ENCODE results near the gene ICA1L. TPM values are rescaled to one million over a fixed set of nuclear protein-coding genes. Genes with fewer than 3 reads are reported as not detected.

The ICA1L gene
- total RNA-seq, 1 donor from 2014 or later: 12.0 TPM

DNA sequence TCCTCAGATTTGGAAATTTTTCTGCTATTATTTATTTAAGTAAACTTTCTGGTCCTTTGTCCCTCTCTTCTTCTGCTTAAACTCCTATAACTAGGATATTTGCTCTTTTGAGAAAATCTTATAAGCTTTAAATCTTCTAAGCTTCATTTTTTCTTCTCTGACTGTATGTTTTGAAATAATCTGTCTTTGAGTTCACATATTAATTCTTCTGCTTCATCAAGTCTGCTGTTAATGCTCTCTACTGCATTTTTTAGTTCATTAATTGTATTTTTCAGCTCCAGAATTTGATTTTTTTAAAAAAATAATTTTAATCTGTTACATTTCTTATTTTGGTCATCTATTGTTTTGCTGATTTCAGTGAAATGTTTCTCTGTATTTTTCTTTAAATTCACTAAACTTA, 28.9 kb downstream of the ICA1L start:
- Mint-ChIP-seq H3K36me3 (ENCODE audit: unreplicated experiment) (peaks cover 22% of the 10 kb centered on the region), H3K9me3 (ENCODE audit: unreplicated experiment) (no peaks in the 10 kb centered on the region), H3K27ac (ENCODE audit: unreplicated experiment) (no peak overlapping the region), H3K27me3 (ENCODE audit: unreplicated experiment) (no peaks in the 10 kb centered on the region), H3K4me1 (ENCODE audit: low read depth, unreplicated experiment) (no peaks in the 10 kb centered on the region), H3K4me3 (ENCODE audit: unreplicated experiment) (no peak overlapping the region)
- no peak for DNase-seq
- TF ChIP-seq, protein P1, sequence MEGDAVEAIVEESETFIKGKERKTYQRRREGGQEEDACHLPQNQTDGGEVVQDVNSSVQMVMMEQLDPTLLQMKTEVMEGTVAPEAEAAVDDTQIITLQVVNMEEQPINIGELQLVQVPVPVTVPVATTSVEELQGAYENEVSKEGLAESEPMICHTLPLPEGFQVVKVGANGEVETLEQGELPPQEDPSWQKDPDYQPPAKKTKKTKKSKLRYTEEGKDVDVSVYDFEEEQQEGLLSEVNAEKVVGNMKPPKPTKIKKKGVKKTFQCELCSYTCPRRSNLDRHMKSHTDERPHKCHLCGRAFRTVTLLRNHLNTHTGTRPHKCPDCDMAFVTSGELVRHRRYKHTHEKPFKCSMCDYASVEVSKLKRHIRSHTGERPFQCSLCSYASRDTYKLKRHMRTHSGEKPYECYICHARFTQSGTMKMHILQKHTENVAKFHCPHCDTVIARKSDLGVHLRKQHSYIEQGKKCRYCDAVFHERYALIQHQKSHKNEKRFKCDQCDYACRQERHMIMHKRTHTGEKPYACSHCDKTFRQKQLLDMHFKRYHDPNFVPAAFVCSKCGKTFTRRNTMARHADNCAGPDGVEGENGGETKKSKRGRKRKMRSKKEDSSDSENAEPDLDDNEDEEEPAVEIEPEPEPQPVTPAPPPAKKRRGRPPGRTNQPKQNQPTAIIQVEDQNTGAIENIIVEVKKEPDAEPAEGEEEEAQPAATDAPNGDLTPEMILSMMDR (IDR thresholded peaks at IDR 0.05; ENCODE audit: partially characterized antibody, unreplicated experiment): no peak

DNA sequence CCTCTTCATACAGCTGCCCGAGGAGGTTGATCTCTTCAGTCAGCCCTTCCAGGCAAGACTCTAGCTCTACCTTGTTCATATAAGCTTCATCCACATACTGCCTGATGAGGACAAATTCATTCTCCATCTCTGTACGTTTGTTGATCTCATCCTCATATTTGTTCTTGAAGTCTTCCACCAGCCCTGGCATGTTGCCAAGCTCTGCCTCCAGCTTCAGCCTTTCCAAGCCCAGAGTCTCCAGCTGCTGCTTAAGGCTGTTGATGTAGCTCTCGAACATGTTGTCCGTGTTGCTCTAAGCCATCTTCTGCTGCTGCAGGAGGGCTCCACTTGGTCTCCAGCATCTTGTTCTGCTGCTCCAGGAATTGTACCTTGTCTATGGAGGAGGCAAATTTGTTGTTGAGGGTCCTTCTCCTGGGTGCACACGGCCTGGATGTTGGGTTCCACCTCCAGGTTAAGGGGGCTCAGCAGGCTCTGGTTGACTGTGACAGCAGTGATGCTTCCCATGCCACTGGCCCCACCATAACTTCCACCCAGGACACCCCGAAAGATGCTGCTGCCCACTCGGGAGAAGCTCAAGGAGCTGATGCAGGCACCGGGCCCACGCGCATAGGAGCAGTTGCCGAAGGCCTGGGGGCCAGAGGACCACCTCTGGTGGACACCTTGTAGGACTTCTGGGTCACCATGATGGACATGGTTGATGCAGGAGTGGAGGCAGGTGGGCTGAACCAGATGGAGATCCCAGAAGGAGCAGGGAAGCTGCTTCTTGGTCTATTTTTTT, 30.3 kb downstream of the ICA1L start:
- Mint-ChIP-seq H3K27ac (ENCODE audit: unreplicated experiment) (no peak overlapping the region), H3K36me3 (ENCODE audit: unreplicated experiment) (peaks cover 27% of the 10 kb centered on the region), H3K9me3 (ENCODE audit: unreplicated experiment) (no peaks in the 10 kb centered on the region), H3K4me1 (ENCODE audit: low read depth, unreplicated experiment) (no peaks in the 10 kb centered on the region), H3K4me3 (ENCODE audit: unreplicated experiment) (no peak overlapping the region), H3K27me3 (ENCODE audit: unreplicated experiment) (no peaks in the 10 kb centered on the region)
- TF ChIP-seq, protein P1 (IDR thresholded peaks at IDR 0.05; ENCODE audit: partially characterized antibody, unreplicated experiment): no peak
- DNase-seq: no peak

DNA sequence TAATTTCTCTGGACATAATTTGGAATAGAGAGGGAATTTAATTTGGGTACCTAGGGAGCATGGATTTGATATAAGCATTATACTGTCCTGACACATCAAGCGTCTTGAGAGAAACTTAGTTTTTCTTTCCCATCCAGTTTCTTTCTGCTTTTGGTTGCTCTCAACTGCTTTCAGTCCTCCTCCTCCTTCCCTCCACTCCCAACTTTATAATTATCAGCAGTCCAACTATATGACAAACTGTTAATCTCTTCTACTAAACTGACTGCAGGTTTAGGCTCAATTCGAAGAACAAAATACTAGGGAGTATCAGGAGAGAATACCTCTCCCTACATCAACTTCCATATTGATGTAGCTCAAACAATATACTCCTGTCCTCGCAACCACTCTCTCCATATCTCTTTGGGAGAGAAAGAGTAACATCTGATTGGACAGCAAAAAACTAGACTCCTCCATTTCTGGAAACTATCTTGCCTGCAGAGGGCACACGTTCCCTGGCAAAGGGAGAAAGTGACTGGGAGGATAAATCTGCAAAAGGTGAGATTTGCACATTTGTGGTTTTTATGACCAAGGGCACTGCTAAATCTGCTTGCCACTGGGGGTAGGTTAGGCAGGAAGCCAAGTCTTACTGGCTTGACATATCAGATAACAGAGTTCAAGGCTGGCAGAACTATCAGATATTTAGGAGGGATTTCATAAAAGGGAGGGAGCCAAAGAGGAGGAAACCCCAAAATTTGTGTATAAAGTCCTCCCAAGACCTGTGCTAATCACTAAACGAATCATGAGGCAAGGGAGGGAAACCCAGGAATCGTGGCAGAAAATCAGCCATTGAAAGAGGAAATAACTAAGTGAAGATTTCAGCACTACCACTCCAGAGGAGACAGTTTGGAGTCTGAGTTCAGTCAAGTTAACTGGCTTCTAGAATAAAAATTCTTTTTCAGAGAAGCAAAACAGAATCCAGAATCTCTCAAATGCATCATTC, 40.0 kb downstream of the ICA1L start:
- DNase-seq: peak; percentile 29
- no peaks in the 10 kb centered on the region for H3K4me1 Mint-ChIP-seq (ENCODE audit: low read depth, unreplicated experiment)
- H3K27ac Mint-ChIP-seq (ENCODE audit: unreplicated experiment): no peak overlapping the region
- H3K27me3 Mint-ChIP-seq (ENCODE audit: unreplicated experiment): no peaks in the 10 kb centered on the region
- no peak overlapping the region for H3K4me3 Mint-ChIP-seq (ENCODE audit: unreplicated experiment)
- H3K36me3 Mint-ChIP-seq (ENCODE audit: unreplicated experiment): no peaks in the 10 kb centered on the region
- TF ChIP-seq, protein P1 (IDR thresholded peaks at IDR 0.05; ENCODE audit: partially characterized antibody, unreplicated experiment): no peak
- no peaks in the 10 kb centered on the region for H3K9me3 Mint-ChIP-seq (ENCODE audit: unreplicated experiment)

DNA sequence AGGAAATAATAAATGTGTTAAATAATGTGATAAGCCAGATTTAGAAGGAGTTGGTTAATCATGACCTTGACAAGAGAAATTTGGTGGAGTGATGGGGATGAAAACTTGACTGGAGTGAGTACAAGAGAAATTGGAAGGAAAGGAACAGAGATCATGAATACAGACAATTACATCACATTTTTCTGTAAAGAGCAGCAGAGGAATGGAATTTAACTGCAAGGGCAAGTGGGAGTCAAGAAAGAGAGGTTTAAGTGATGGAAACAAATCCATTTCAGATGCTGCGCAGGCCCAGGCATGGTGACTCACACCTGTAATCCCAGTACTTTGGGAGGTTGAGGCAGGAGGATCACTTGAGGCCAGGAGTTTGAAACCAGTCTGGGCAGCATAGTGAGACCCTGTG, 46.7 kb downstream of the ICA1L start:
- H3K4me3 Mint-ChIP-seq (ENCODE audit: unreplicated experiment): no peak overlapping the region
- H3K9me3 Mint-ChIP-seq (ENCODE audit: unreplicated experiment): no peaks in the 10 kb centered on the region
- H3K4me1 Mint-ChIP-seq (ENCODE audit: low read depth, unreplicated experiment): peaks cover 13% of the 10 kb centered on the region
- DNase-seq: no peak
- TF ChIP-seq, protein P1 (IDR thresholded peaks at IDR 0.05; ENCODE audit: partially characterized antibody, unreplicated experiment): no peak
- no peaks in the 10 kb centered on the region for H3K27me3 Mint-ChIP-seq (ENCODE audit: unreplicated experiment)
- no peaks in the 10 kb centered on the region for H3K36me3 Mint-ChIP-seq (ENCODE audit: unreplicated experiment)
- no peak overlapping the region for H3K27ac Mint-ChIP-seq (ENCODE audit: unreplicated experiment)
